PC-3 (cell line): ENCODE data around the gene CDC37L1. TPM values are rescaled to one million over a fixed set of nuclear protein-coding genes. Genes with fewer than 3 reads are reported as not detected.
"Not testable (repeated sequence)": the region's sequence is repeated elsewhere in the genome, so short reads cannot be mapped to it uniquely, and the experiment has no call there.

ENCODE experiments used
- ATAC-seq: fragments of 200-7000 bp; cut with Tn5 transposase; 2 replicates; pipeline ENCODE4 v1.9.1; 2020; ENCODE audit warnings: mild to moderate bottlenecking, moderate library complexity
- BruUV-seq: library from RNA; stranded (reverse); fragments of 400-500 nt; replicated peaks from 2 replicates; lab custom pipeline; 2021; lab: Mats Ljungman, UMichigan
- CTCF ChIA-PET: fragments of 300-600 bp; sonication (Branson Sonifier 250); formaldehyde crosslinking; loops from one replicate; lab custom pipeline; 2022; ENCODE audit warnings: antibody characterized with exemption; lab: Charles Lee
- POLR2A ChIA-PET: fragments of 300-600 bp; sonication (Branson Sonifier 250); formaldehyde crosslinking; loops from one replicate; lab custom pipeline; 2022; ENCODE audit warnings: antibody characterized with exemption; ENCODE audit not compliant: unreplicated experiment; lab: Charles Lee
- DNase-seq: peaks from one replicate; pipeline ENCODE4 v3.0.0-alpha.2; 2015
- H2AFZ ChIP-seq: fragments of 300-600 bp; sonication (generic); 2 replicates; pipeline ENCODE4 v1.6.0; 2016; ENCODE audit warnings: antibody characterized with exemption, low read length
- H3F3A ChIP-seq: fragments of 300-600 bp; sonication (generic); one replicate; pipeline ENCODE4 v1.6.0; 2017; ENCODE audit warnings: antibody characterized with exemption, low read length, control low read depth, mild to moderate bottlenecking; ENCODE audit not compliant: unreplicated experiment
- H3K27ac ChIP-seq: fragments of 300-600 bp; sonication (generic); 2 replicates; pipeline ENCODE4 v1.5.1; 2016; ENCODE audit warnings: mild to moderate bottlenecking, low read length
- H3K27me3 ChIP-seq: fragments of 300-600 bp; sonication (generic); 2 replicates; pipeline ENCODE4 v1.6.1; 2016; ENCODE audit warnings: low read length, mixed read lengths
- H3K36me3 ChIP-seq: fragments of 300-600 bp; sonication (generic); 2 replicates; pipeline ENCODE4 v1.6.1; 2016; ENCODE audit warnings: low read depth, mixed run types, low read length, mixed read lengths
- H3K4me1 ChIP-seq: fragments of 300-600 bp; sonication (generic); 2 replicates; pipeline ENCODE4 v1.5.1; 2016; ENCODE audit warnings: low read length; ENCODE audit not compliant: insufficient read depth
- H3K4me2 ChIP-seq: fragments of 300-600 bp; sonication (generic); 2 replicates; pipeline ENCODE4 v1.6.0; 2016; ENCODE audit warnings: low read length
- H3K4me3 ChIP-seq: fragments of 300-600 bp; sonication (generic); 2 replicates; pipeline ENCODE4 v1.5.1; 2016; ENCODE audit warnings: mild to moderate bottlenecking, low read length, mixed read lengths
- H3K79me2 ChIP-seq: fragments of 300-600 bp; sonication (generic); 2 replicates; pipeline ENCODE4 v1.6.1; 2017; ENCODE audit warnings: low read length, mixed read lengths
- H3K9ac ChIP-seq: fragments of 300-600 bp; sonication (generic); 2 replicates; pipeline ENCODE4 v1.6.0; 2016; ENCODE audit warnings: mild to moderate bottlenecking, low read length
- H3K9me2 ChIP-seq: fragments of 300-600 bp; sonication (generic); replicated peaks from 2 replicates; pipeline ENCODE4 v1.6.1; 2016; ENCODE audit warnings: mixed run types, low read length, mixed read lengths
- H3K9me3 ChIP-seq: fragments of 300-600 bp; sonication (generic); 2 replicates; pipeline ENCODE4 v1.6.1; 2016; ENCODE audit warnings: low read length, mixed read lengths
- H4K20me1 ChIP-seq: fragments of 300-600 bp; sonication (generic); 2 replicates; pipeline ENCODE4 v1.6.1; 2016; ENCODE audit warnings: low read length, mixed read lengths
- CTCF ChIP-seq: fragments of 300-600 bp; sonication (generic); conservative IDR thresholded peaks from 2 replicates; pipeline ENCODE4 v1.5.1; 2017; ENCODE audit warnings: antibody characterized with exemption, low read depth, mild to moderate bottlenecking, low read length
- EZH2 ChIP-seq: fragments of 300-600 bp; sonication (generic); IDR thresholded peaks from one replicate; pipeline ENCODE4 v1.6.1; 2017; ENCODE audit warnings: antibody characterized with exemption, mild to moderate bottlenecking, low read length; ENCODE audit not compliant: unreplicated experiment
- EZH2phosphoT487 ChIP-seq: fragments of 300-600 bp; sonication (generic); IDR thresholded peaks from 2 replicates; pipeline ENCODE4 v1.6.1; 2018; ENCODE audit warnings: mild to moderate bottlenecking, antibody characterized with exemption, low read length, borderline replicate concordance
- intact Hi-C: fragments of 100-400 bp; cut with micrococcal nuclease; formaldehyde crosslinking; loops from 2 replicates; pipeline ENCODE4 v1.9.0; 2023
- total RNA-seq: library from RNA; depleted of rRNA; stranded (reverse); fragments of >200 nt; gene quantifications from 2 replicates; pipeline ENCODE4 v1.2.3, GENCODE V29; 2014

The CDC37L1 gene
- total RNA-seq, 1 experiment from 2014 or later = 5.1 TPM

DNA sequence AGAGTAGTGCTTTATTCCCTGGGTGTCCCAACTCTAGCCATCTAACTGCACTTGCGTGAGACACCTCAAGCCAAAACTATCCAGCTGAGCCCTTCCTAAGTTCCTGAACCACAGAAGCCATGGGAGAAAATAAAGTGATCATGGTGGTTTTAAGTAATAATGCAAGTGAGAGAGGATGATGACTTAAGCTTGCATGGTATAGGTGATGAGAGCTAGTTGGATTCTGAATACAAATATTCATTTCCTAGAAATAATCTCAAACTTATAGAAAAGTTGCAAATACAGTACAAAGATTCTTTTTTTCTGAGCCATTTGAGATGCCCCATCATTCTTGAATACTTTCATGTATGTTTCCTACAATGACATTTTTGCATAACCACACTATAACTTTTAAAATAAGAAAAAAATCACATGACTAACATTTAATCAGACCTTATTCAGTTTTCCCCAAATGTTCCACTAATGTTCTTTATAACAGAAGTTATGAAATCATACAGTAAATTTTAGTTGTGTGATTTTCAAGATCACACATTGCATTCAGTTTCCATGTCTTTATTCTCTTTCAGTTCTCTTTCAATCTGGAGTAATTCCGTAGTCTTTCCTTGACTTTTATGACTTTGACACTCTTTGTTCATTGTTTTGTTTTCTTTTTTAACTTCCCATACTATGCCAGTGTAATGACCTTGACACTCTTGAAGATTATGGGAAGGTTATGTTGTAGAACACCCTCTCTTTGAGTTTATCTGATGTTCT, 67.1 kb downstream of the CDC37L1 start:
- intact Hi-C loops = no loop called here
- H3K79me2 ChIP-seq = no peaks in the 10 kb centered on the region
- TF ChIP-seq CTCF = no peak
- no peaks in the 10 kb centered on the region for H3K36me3 ChIP-seq
- no peaks in the 10 kb centered on the region for H4K20me1 ChIP-seq
- no peak overlapping the region for H3K4me2 ChIP-seq
- DNase-seq (no peak), ATAC-seq (no peak)
- H3K27me3 ChIP-seq = no peaks in the 10 kb centered on the region
- H3K9me3 ChIP-seq = no peaks in the 10 kb centered on the region
- POLR2A ChIA-PET = no interaction called here
- peaks cover 9% of the 10 kb centered on the region; the same call in 1 of the 2 replicates for H3K4me1 ChIP-seq
- no peak overlapping the region for H3K9ac ChIP-seq
- CTCF ChIA-PET = no interaction called here
- BruUV-seq = no TSS peak
- H3F3A ChIP-seq = no peaks in the 10 kb centered on the region
- no peaks in the 10 kb centered on the region for H3K9me2 ChIP-seq
- H3K27ac ChIP-seq = no peak overlapping the region
- H3K4me3 ChIP-seq = no peak overlapping the region
- no peak overlapping the region for H2AFZ ChIP-seq

- Histone ChIP-seq H3K79me2 (no peaks in the 10 kb centered on the region), H3K4me1 (no peaks in the 10 kb centered on the region), H3K9ac (no peak overlapping the region), H3K4me3 (no peak overlapping the region), H3K36me3 (no peaks in the 10 kb centered on the region), H3K27me3 (no peaks in the 10 kb centered on the region), H3K4me2 (no peak overlapping the region), H3K9me3 (no peaks in the 10 kb centered on the region), H2AFZ (no peak overlapping the region), H3K27ac (no peak overlapping the region), H4K20me1 (no peaks in the 10 kb centered on the region), H3K9me2 (no peaks in the 10 kb centered on the region), H3F3A (no peaks in the 10 kb centered on the region)
- TF ChIP-seq EZH2 (no peak), CTCF (no peak), EZH2phosphoT487 (no peak)
- DNase-seq = no peak
- CTCF ChIA-PET = no interaction called here
- no peak for ATAC-seq
- intact Hi-C loops = no loop called here
- BruUV-seq = no TSS peak
- POLR2A ChIA-PET = no interaction called here
Observed at GRCh38 chr9:4748612-4749011, 69.2 kb downstream of the CDC37L1 start.

DNA sequence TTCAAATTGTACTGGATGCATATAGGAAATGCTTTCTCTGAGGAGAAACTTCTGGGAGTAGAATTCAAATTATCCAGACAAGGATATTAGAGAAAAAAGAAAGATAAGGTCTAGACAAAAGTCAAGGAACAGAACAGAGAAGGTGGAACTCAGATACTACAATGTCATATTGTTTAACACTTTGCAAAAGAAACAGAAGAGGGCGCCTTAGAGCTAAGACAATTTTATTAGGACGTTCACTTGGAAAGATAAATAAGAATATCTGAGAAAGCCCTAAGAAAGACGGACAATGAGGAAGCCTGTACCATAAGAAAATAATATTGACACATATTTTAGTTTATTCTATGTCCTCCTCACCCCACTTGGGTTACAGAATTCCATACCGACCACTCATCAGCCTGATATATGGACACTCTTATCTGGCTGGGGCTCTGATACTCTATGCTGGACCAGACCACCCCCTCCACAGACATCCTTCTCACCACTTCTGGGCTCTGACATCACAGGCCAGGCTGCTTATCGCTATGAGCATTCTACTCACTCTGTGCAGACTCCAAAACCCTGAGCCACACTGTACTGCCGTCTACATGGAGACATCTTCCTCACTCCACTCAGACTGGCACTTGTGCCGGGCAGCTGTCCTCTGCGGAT, 70.8 kb downstream of the CDC37L1 start:
- TF ChIP-seq CTCF (peak; percentile 70), EZH2 (no peak)
- intact Hi-C loops = loop anchor here (1.0 to 10.0 kb wide), 3 partner anchors 146 to 845 kb away; no protein-coding TSS in a partner anchor
- Histone ChIP-seq H3K36me3 (no peaks in the 10 kb centered on the region), H3F3A (no peaks in the 10 kb centered on the region), H3K9ac (no peak overlapping the region), H3K79me2 (no peaks in the 10 kb centered on the region), H3K9me3 (no peaks in the 10 kb centered on the region), H4K20me1 (no peaks in the 10 kb centered on the region), H2AFZ (no peak overlapping the region), H3K27me3 (no peaks in the 10 kb centered on the region), H3K4me3 (no peak overlapping the region), H3K9me2 (no peaks in the 10 kb centered on the region), H3K4me2 (no peak overlapping the region), H3K4me1 (no peaks in the 10 kb centered on the region), H3K27ac (no peak overlapping the region)
- DNase-seq (peak; percentile 75), ATAC-seq (peak; percentile 37; the same call in 1 of the 2 replicates)
- no TSS peak for BruUV-seq
- ChIA-PET CTCF (interaction anchor here (0.5 kb wide), 1 partner anchor 9 kb away, joined by 4 read pairs; no protein-coding TSS in a partner anchor), POLR2A (no interaction called here)

DNA sequence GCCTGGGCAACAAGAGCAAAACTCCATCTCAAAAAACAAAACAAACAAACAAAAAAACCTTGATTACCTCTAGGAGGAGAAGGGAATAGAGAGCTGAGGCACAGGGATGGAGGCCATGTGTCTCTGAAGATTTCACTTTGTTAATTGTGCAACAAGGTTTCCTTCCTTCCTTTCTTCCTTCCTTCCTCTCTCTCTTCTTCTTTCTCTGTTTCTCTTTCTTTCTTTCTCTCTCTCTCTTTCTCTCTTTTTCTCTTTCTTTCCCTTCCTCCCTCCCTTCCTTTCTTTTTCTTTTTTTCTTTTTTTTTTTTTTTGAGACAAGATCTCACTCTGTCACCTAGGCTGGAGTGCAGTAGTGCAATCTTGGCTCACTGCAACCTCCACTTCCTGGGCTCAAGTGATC, 75.2 kb downstream of the CDC37L1 start:
- POLR2A ChIA-PET, ATAC-seq, H3K27me3 ChIP-seq, H3K9me2 ChIP-seq, H3K4me3 ChIP-seq, H3K9me3 ChIP-seq, H3K9ac ChIP-seq, H3K4me2 ChIP-seq, H3K79me2 ChIP-seq, H3K27ac ChIP-seq, H3K4me1 ChIP-seq, BruUV-seq, CTCF ChIA-PET, H4K20me1 ChIP-seq, DNase-seq, H2AFZ ChIP-seq, H3K36me3 ChIP-seq, H3F3A ChIP-seq: not testable (repeated sequence)
- intact Hi-C loops = loop anchor here (10.0 kb wide), 1 partner anchor 840 kb away; no protein-coding TSS in a partner anchor
